GM12801 (cell line): ENCODE results near the gene CD5L.

Experiments
- CTCF ChIP-seq: IDR thresholded peaks from one replicate; pipeline ENCODE4 v1.5.1; 2011; ENCODE audit warnings: control low read depth; ENCODE audit not compliant: insufficient read length; ENCODE audit errors: extremely low read depth

CD5L gene

GRCh38 chr1:157819215-157819614 is 22.4 kb downstream of the CD5L start:
- no peak for TF ChIP-seq CTCF

- no peak for TF ChIP-seq CTCF
Measured at GRCh38 chr1:157813269-157813668, 28.3 kb downstream of the CD5L start.

- TF ChIP-seq CTCF, result no peak
Measured at GRCh38 chr1:157806431-157807149, 35.0 kb downstream of the CD5L start.

- TF ChIP-seq CTCF, result no peak
Measured at GRCh38 chr1:157803851-157804250, 37.8 kb downstream of the CD5L start.

GRCh38 chr1:157799996-157800395 is 41.6 kb downstream of the CD5L start:
- no peak for TF ChIP-seq CTCF

GRCh38 chr1:157798211-157798610 is 43.4 kb downstream of the CD5L start:
- no peak for TF ChIP-seq CTCF

GRCh38 chr1:157785248-157785647 is 56.4 kb downstream of the CD5L start:
- TF ChIP-seq CTCF, result no peak
